ENCODE data around the gene MAP4K4.
"Not testable (repeated sequence)": the region's sequence is repeated elsewhere in the genome, so short reads cannot be mapped to it uniquely, and the experiment has no call there.

The MAP4K4 gene

DNA sequence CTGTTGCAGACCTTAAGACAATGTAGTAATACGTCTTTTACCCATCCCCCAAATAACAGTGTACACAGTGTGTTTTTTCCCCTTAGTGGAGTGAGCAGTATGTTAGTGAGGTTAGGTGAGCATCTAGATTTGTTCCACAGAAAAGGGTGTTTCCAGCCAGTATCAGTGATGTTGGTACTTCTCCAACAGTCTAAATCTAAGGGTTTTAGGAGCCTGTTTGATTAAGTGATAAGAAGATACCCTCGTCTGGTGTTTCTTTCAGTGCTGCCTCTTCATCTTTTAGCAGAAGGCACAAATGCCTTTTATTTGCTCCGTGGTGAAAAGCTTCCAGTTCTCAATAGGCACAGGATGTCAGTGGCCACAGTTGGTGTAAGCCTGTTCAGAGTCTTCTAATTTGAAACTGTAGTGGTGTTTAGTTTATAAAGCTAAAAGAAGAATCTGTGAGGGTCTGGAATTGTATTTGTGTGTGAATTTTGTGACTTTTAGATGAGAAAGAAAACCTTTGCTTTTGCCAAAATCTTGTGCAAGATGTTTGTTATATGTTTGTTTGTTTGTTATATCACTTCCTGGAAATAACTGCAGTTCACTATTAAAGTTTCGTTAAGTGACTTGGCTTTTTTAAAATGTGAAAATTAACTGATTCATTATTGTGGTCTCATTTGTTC is 71.2 kb downstream of the MAP4K4 start:
- DNase-seq (ENCODE audit: low read depth) = no peak

DNA sequence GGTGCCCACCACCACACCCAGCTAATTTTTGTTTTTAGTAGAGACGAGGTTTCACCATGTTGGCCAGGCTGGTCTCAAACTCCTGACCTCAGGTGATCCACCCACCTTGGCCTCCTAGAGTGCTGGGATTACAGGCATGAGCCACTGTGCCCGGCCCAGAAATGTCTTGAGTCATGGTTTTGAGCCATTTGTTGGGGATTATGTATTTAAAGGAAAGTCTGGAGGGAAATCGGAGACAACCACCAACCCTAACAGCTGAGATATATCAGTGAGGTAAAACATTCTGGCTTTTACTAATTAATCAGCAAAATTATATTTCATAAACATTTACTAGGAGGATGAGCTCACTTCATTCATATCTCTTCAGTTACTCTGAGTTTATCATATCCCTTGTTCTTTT is 72.2 kb downstream of the MAP4K4 start:
- DNase-seq (ENCODE audit: low read depth) = not testable (repeated sequence)

DNA sequence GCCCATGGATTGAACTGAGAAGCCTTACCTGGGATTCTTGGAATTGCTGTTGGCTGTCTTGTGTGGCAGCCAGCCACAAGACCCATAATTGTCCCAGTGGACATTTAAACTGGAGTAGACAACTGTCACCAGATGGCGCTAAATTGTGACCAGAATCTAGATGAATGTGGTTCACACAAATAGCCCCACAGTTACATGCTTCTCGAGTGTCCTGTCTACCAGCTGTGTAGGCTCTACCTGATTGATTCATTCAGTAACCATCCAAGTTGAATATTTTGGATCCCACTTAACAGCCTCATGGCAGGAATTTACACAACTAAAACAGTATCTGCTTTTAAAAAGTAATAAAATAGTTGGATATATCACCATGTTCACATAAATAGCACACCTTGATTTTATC is 73.2 kb downstream of the MAP4K4 start:
- DNase-seq (ENCODE audit: low read depth) = peak; percentile 51

DNA sequence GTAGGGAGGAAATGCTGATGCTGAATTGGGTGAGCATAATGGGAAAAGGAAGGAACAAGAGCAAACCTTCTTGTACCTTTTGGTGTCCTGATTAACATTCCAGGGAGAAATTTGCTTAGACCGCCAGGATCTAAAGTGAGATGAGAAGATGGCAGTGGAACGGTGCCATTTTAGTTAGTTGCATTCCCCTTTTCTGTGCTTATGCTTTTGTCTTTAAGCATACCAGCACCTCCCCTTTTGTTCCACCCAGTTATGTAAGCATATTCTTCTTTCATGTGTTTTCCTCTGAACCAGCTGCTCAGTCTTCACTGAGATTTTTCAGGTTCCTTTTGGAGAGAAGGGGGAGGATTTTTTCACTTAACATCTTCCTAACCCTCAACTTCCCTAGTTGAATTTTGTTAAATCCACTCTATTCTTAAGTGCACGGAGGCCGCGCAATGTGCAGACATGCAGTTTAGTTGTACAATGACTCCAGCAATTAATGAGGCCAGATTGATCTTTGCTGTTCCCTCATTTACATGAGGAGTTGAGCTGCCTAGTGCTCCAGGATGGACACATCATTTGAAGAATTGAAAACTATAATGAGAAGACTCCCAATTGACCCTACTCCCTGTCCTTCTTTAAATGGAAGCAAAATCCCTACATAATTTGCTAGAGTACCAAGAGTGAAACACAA is 73.9 kb downstream of the MAP4K4 start:
- DNase-seq (ENCODE audit: low read depth) = no peak

DNA sequence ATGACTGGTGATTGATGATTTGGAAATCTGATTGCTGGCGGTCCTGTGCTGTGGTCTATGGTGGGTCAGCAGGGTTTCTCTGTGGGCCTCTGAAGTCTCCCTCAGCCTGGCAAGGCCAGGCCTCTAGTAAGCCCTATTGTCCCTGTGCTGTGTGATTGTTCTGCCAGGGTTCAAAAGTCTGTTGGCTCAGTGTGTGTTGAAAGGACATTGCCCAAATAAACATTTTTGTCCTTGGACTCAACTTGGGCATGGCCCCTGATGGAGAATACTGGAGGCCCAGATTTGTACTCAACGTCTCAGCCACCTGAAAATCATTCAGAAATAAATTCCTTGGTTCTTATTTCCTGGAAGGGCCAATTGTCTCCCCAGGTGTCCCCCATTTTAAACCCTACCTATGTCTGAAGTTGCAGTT is 74.4 kb downstream of the MAP4K4 start:
- no peak for DNase-seq (ENCODE audit: low read depth)

DNA sequence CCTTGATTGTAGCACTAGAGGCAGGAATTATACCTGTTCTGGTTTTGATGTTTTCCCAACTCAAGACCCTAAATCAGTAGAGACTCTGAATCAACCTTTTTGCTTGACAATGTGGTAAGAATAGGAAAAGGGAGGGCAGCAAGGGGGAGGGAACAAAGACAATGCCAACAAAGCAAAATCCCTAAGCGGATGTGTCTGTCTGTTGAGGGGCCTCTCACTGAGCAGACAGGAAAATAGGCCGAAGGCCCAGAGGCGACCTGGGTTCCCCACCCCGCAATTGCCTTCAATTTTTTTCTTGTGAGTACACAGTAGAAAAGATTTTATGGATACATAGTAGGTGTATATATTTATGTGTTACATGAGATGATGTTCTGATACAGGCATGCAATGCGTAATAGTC is 75.6 kb downstream of the MAP4K4 start:
- no peak for DNase-seq (ENCODE audit: low read depth)

DNA sequence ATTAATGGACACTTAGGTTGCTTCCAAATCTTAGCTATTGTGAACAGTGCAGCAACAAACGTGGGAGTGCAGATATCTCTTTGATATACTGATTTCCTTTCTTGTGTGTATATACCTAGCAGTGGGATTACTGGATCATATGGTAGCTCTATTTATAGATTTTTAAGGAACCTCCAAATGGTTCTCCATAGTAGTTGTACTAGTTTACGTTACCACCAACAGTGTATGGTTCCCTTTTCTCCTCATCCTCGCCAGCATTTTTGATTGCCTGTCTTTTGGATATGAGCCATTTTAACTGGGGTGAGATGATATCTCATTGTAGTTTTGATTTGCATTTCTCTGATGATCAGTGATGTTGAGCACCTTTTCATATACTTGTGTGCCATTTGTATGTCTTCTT is 76.5 kb downstream of the MAP4K4 start:
- DNase-seq (ENCODE audit: low read depth) = not testable (repeated sequence)

DNA sequence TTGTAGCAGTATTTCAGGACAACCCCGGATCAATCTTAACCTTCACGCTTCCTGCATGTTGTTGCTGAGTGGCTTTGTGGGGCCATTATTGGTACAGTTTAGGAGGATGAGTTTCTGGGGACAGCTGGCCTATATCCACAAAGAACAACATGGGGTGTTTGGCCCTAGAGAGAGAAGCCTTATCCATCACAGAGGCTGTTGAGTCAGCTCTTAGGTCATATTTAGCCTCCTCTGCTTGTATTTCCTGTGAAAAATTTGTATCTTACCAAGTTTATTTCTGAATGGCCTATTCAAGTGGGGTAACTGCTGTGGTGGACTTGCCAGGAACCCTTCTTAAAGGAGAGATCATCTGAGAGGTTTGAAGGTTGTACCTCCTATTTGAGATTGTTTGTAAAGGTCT is 77.6 kb downstream of the MAP4K4 start:
- DNase-seq (ENCODE audit: low read depth) = no peak

DNA sequence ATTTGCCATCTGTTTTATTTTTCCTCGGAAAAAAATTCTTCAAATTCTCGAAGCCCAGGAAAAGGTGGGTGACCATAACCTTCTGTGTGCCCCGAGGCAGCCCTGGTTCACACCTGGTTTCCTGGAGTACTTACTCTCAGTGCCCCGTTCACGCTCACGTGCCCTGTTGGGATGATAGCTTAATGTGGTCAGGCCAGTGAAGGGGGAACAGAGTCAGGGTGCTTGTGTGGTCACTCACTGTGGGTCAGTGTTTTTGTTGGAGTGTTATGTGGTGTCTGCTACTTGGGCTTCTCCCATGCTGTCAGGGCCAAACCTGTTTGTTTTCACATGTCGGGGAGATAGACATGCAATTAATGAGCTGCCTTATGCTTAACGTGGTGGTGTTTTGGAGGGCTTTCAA is 78.1 kb downstream of the MAP4K4 start:
- DNase-seq (ENCODE audit: low read depth) = no peak

DNA sequence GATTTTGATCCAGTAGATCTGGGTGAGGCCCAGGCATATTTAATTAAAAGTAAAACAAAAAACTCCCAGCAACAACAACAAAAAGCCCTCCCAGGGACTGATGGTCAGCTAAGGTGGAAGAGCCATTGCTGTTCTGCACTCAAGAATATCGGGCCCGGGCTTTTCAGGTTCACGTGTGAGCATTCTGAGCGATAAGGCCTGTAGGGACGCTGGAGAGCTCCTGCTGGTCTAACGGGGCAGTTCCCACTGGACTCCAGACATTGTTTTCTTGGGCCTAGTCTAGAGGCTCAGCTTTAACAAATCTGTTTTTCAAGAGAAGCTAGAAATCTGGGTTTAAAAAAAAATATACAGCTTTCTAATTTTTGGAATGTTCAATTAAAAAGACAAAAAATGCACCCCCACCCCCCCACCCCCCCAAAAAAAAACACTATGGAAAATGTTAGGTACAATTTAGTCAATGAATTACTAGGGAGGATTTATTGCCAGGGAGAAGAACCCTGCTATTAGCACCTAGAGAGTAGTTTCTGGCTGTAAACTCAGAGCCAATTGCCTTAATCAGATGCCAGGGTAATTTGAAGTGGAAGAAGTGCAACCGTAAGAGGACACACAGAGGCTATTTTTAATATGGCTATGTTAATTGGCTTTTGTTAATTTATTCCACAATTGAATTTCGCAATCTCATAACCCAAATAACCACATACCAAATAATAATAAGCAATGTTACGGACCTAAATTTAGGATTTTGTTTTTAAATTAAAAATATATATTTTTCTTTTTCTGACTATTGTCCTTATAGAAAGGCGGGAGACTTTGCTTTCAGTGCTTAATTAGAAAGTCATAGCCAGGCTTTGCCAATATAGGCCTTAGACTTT is 78.9 kb downstream of the MAP4K4 start:
- no peak for DNase-seq (ENCODE audit: low read depth)

DNA sequence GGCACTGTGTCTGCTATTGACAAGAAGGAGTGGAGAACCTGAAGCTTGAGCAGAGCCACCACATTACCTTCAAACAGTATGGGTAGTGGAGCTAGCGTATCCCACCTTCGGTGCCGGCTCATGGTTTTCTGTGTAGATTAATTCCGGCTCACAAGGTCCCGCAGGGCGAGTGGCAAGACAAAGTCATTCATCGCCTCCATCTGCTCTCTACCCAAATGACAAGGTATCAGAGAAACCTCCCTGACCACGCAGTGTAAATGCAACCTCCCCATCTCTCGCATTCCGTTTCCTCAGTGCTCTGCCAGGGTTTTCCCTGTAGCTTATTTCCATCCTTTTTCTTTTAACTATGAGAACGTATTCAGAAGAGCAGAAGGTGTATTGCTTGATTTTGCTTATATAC is 79.8 kb downstream of the MAP4K4 start:
- no peak for DNase-seq (ENCODE audit: low read depth)

DNA sequence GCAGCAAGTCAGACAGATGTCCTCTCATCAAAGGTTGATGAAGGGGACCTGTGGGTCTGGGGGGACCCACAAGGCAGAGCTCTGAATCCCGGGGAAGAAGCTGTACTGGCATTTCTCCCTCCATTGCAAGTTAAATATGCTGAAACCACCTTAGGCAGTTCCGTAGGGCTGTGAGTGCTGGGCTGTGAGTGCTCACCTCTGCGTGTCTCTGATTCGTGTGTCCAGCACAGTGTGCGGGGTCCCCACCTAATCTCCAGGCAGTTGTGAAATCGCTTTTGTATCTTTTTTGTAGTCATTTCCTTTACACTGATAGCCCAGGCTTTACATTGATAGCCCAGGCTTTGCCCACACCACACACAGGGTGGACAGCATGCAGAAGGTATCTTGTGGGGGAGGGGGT is 80.6 kb downstream of the MAP4K4 start:
- no peak for DNase-seq (ENCODE audit: low read depth)

DNA sequence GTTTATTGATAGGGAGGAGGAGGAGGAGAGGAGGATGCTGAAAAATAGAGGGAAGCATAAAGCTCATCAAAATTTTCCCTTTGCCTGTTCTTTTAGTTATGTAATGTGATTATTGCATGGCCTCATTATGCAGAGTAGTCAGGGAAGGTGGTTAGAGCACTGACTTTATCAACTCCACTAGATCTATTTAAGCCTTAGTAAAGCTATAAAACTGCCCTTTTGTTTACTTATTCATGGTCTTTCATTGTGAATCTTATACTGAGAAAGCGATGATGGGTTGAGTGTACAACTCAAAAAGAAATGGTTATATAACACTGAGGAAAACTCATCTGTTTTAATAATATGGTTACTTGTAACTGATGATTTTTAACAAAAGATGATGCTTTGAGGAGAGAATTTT is 81.7 kb downstream of the MAP4K4 start:
- no peak for DNase-seq (ENCODE audit: low read depth)

DNA sequence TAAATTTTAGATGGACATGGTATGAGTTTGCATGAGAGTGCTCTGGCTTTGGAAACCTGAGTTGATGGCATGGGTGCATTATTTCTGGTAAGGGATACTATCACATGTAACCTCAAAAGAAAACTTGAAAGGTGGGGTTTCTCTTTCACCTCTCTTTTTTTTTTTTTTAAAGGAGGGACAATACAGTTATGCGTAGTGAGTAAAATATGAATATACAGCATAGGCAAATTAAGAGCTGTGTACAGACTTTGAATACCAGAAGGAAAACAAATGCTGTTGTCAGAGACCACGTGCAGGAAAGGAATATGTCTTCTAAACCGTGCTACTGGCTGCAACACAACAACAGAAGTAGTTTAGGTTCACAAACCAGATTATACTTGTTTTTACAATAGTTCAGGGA is 82.1 kb downstream of the MAP4K4 start:
- DNase-seq (ENCODE audit: low read depth) = no peak

DNA sequence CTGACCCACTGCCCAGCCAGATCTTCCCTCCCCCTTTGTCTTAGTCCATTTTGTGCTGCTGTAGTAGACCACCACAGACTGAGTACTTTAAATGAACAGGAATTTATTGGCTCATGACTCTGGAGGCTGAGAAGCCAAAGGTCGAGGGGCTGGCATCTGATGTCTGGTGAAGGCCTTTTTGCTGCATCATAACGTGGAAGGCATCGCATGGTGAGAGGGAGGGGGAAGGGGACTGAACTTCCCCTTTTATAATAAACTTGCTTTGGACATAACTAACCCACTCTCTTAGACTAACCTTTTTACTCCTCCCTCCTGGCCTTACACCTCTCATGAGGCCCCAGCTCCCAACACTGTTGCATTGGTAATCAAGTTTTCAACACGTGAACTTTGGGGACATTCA is 83.8 kb downstream of the MAP4K4 start:
- DNase-seq (ENCODE audit: low read depth) = no peak

DNA sequence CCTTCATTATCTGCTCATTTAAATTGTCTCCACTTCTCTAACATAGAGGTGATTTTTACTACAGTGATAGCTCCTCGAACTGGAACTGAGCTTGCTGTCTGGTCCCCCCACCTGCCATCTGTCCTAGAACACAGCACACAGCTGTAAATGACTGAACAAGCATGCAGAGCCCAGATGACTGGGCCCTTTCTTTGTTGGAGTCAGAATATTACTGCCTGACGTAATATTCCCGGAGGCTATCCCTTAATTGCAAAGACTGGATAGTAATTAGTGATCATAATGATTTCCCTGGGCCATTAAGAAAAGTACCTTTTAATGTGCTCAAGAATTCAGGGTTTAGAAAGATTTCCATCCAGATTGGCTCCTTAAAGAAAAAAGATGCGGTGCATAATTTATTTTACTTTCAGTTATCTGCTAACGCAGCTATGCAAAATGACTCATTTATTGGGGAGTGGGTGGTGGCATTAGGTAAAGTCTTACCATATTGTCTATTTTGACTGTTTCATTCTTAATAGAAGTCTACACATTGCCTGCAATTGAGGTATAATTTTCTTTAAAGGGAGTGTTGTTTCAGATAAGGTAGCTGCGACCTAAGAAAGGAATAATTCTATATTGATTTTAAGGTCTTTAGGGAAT is 84.4 kb downstream of the MAP4K4 start:
- DNase-seq (ENCODE audit: low read depth) = no peak

DNA sequence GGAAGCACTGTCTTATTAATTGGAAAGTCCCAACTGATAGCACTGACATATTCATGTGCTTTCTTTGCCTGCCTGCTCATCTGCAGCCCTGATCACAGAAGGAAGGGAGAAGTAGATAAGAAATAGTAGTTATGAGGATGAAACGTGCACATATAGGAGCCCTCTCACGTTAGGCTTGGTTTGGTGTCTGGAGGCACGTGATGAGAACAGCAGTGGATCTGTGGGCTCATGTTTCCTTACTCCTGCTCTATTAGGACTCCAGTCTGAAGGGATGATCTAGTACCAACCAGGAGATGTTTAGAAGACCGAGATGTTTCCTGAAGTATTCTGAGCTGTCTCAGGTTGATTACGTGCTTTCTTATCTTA is 84.9 kb downstream of the MAP4K4 start:
- DNase-seq (ENCODE audit: low read depth) = no peak

DNA sequence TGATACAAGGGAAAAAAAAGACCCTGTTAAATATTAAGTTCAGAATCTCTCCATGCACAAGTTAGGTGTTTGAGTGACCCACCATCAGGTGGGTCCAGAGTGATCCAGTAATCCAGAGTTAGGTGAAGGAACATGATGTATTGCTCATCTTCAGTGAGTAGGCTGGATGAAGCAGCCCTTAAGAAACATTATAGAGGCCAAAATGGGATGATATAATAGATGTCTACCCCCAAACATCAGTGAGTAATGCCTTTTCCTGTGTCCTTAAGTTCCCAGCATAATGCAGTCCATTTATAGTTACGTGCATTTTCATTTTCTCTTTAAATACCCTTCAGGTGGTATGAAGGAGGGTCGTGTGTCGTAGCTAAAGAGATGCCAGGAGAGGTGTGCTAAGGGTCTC is 89.6 kb downstream of the MAP4K4 start:
- no peak for DNase-seq (ENCODE audit: low read depth)

DNA sequence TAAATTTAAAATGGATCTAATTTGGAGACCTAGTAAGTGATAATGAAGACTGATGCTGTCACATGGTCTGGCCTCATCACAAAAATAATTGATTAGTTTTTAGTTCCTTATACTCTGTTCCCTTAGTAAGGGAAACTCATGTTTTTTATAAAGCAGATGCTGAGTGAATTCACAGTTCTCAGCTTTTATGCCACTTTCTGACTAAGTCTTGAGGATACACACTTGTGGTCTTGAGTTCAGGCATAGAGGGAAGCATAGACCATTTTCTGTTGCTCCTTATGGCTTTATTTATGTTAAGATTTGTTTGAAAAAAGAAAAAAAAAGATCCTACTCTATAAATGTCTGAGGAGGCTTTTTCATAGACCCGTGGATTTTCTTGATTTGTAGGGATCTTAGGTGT is 91.1 kb downstream of the MAP4K4 start:
- no peak for DNase-seq (ENCODE audit: low read depth)

DNA sequence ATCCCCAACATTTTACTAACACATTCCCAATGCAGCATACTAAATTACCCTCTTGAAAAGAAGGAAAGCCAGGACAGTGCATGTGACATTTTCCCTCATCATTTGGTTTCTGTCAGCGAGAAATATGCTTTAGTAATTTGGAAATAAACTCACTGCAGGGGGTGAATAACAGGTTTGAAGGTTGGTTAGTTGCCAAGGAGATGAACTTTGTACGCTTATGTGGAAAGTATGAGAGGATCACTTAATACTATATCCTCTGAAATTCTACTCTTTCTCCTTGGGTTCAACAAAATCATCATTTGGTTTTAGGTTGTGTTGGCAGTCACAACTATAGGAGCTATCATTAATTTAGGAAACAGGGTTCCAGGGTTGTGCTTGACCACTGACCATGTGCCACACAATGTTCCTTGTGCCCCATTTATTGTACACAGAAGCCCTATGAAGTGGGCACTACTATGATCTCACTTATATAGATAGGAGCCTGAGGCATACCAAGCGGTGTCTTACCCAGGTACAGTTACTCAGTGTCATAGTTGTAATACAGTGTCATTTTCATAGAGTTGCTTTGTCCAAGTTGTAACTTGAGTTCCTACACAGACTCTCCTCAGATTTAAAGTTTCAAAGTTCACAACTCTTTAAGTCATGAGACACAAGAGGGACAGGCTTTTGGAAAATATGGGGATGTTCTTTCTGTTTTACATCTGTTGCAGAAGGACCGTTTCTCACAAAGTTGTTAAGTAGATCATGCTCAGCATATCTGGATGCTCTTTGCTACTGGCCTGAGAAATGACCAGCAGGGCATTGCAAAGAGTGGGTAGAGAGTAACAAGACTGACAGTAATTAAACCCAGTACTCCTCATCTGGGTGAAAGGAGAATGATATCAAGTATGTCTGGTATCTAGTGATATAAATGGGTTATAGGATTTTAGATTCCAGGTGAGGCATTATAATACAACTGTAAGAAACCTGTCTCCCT is 91.8 kb downstream of the MAP4K4 start:
- no peak for DNase-seq (ENCODE audit: low read depth)

DNA sequence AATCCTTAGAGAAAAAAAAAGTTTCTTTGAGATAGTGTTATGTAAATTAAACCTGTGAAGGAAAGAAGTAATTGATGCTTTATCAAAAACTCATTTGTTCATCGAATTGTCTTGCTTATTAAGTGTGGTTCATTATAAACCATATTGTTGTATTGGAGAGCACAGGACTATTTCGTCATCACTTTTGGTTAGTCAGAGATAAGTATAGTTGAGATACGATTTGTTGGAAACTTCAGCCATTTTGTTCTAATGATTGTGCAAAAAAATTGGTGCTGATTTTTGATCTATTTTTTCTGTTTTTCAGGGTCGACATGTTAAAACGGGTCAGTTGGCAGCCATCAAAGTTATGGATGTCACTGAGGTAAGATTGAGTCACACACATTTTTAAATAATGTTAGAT is 92.9 kb downstream of the MAP4K4 start:
- no peak for DNase-seq (ENCODE audit: low read depth)

DNA sequence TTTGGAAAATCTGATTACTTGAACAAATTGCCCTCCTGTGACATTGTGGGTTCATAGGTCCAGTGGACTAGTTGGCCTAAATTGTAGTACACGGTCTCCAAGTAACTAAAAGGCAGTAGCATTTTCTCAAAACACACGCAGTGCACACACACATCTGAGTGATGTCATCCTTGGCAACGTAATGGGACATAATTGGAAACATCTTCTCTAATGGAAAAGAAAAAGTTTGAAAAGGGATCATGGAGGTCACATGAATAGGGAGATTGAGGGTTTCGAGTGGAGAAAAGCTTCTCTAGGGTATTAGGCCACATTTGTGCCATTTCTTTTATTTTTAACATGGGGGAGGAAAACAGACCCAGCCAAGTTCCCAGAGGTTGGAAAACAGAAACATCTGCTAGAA is 93.3 kb downstream of the MAP4K4 start:
- DNase-seq (ENCODE audit: low read depth) = no peak

Measured in HS-27A (cell line).